ENCODE results near the gene B2M.
"Not testable (repeated sequence)": the region's sequence is repeated elsewhere in the genome, so short reads cannot be mapped to it uniquely, and the experiment has no call there.

B2M gene

GRCh38 chr15:44711096-44711742, at the start of gene B2M, which contains the start of gene PATL2:
Gene B2M (plus strand): TSS chr15:44711517. CDS start chr15:44711547, 30 bp downstream.
Gene PATL2 (minus strand): TSS chr15:44711323. CDS start chr15:44676490, 34,833 bp downstream.
- peak; percentile 99 for DNase-seq (ENCODE audit: low spot score)

- no peak for DNase-seq (ENCODE audit: low spot score)
These were observed 49.7 kb upstream of the B2M start for GRCh38 chr15:44661576-44661975.

GRCh38 chr15:44662478-44663409, 48.6 kb upstream of the B2M start:
- peak; percentile 69 for DNase-seq (ENCODE audit: low spot score)

GRCh38 chr15:44663410-44664308, 47.7 kb upstream of the B2M start, which contains the start of gene SPG11:
Gene SPG11 (minus strand): TSS chr15:44663662. CDS start chr15:44663647, 15 bp downstream.
- DNase-seq (ENCODE audit: low spot score) = peak; percentile 97

- no peak for DNase-seq (ENCODE audit: low spot score)
These were observed 44.9 kb upstream of the B2M start for GRCh38 chr15:44666210-44667038.

GRCh38 chr15:44667039-44667360, 44.3 kb upstream of the B2M start:
- no peak for DNase-seq (ENCODE audit: low spot score)

- DNase-seq (ENCODE audit: low spot score) = no peak
These were observed 42.4 kb upstream of the B2M start for GRCh38 chr15:44668921-44669320.

GRCh38 chr15:44670087-44670950, 41.0 kb upstream of the B2M start:
- no peak for DNase-seq (ENCODE audit: low spot score)

GRCh38 chr15:44673639-44674038, 37.7 kb upstream of the B2M start:
- DNase-seq (ENCODE audit: low spot score) = no peak

GRCh38 chr15:44675911-44676310, 35.4 kb upstream of the B2M start:
- no peak for DNase-seq (ENCODE audit: low spot score)

- no peak for DNase-seq (ENCODE audit: low spot score)
These were observed 34.6 kb upstream of the B2M start for GRCh38 chr15:44676676-44677075.

GRCh38 chr15:44682211-44682610, 29.1 kb upstream of the B2M start:
- no peak for DNase-seq (ENCODE audit: low spot score)

- DNase-seq (ENCODE audit: low spot score) = not testable (repeated sequence)
These were observed 28.3 kb upstream of the B2M start for GRCh38 chr15:44682809-44683682.

GRCh38 chr15:44689318-44689717, 22.0 kb upstream of the B2M start:
- DNase-seq (ENCODE audit: low spot score) = not testable (repeated sequence)

GRCh38 chr15:44690245-44690644, 21.1 kb upstream of the B2M start:
- DNase-seq (ENCODE audit: low spot score) = not testable (repeated sequence)

- no peak for DNase-seq (ENCODE audit: low spot score)
These were observed 18.7 kb upstream of the B2M start for GRCh38 chr15:44692659-44693058.

- no peak for DNase-seq (ENCODE audit: low spot score)
These were observed 16.9 kb upstream of the B2M start for GRCh38 chr15:44694416-44694815.

GRCh38 chr15:44695294-44695693, 16.0 kb upstream of the B2M start:
- DNase-seq (ENCODE audit: low spot score) = no peak

- no peak for DNase-seq (ENCODE audit: low spot score)
These were observed 14.3 kb upstream of the B2M start for GRCh38 chr15:44697014-44697413.

All from hematopoietic multipotent progenitor cell treated with erythropoietin and hydrocortisone succinate and interleukin-3 and kit ligand, for 17 days (in vitro differentiated cells).